ENCODE results near the gene ASPSCR1.

ASPSCR1 gene

GRCh38 chr17:82010575-82011525 lies 33.4 kb downstream of the ASPSCR1 start:
- no peak overlapping the region for H3K4me3 ChIP-seq

GRCh38 chr17:82011617-82012187 lies 34.3 kb downstream of the ASPSCR1 start:
- H3K9ac ChIP-seq: peak overlapping the region; percentile 57
- H3K36me3 ChIP-seq: no peaks in the 10 kb centered on the region; the same call in 1 of the 2 replicates
- H4K20me1 ChIP-seq: peaks cover 58% of the 10 kb centered on the region
- H3K4me1 ChIP-seq: peaks cover 71% of the 10 kb centered on the region
- peak overlapping the region; percentile 85 for H3K4me2 ChIP-seq
- no peaks in the 10 kb centered on the region for H3K9me3 ChIP-seq
- no peak overlapping the region for H3K27ac ChIP-seq
- no peak overlapping the region for H3K4me3 ChIP-seq
- no peak for TF ChIP-seq Cebpa-rat (IDR thresholded peaks at IDR 0.05)
- H3K27me3 ChIP-seq: peaks cover 44% of the 10 kb centered on the region

More at GRCh38 chr17:82010575-82011525, 33.4 kb downstream of the ASPSCR1 start:
- Histone ChIP-seq H3K4me1 (peaks cover 78% of the 10 kb centered on the region), H3K9me3 (no peaks in the 10 kb centered on the region), H4K20me1 (peaks cover 67% of the 10 kb centered on the region), H3K4me2 (peak overlapping the region; percentile 85), H3K9ac (no peak overlapping the region), H3K27me3 (peaks cover 47% of the 10 kb centered on the region), H3K27ac (no peak overlapping the region), H3K36me3 (no peaks in the 10 kb centered on the region; the same call in 1 of the 2 replicates)
- TF ChIP-seq Cebpa-rat (IDR thresholded peaks at IDR 0.05): no peak

- no peak for TF ChIP-seq Cebpa-rat (IDR thresholded peaks at IDR 0.05)
- H4K20me1 ChIP-seq: peaks cover 53% of the 10 kb centered on the region
Measured at GRCh38 chr17:82012261-82012639, 34.8 kb downstream of the ASPSCR1 start.

GRCh38 chr17:82012640-82013295 lies 35.3 kb downstream of the ASPSCR1 start:
- Histone ChIP-seq H3K27me3 (peaks cover 38% of the 10 kb centered on the region), H3K36me3 (peaks cover 6% of the 10 kb centered on the region; the same call in 1 of the 2 replicates), H3K4me2 (peak overlapping the region; percentile 85), H3K9me3 (no peaks in the 10 kb centered on the region), H4K20me1 (peaks cover 47% of the 10 kb centered on the region), H3K4me1 (peaks cover 60% of the 10 kb centered on the region), H3K4me3 (no peak overlapping the region), H3K9ac (peak overlapping the region; percentile 57), H3K27ac (peak overlapping the region; percentile 35; the same call in 1 of the 2 replicates)
- TF ChIP-seq Cebpa-rat (IDR thresholded peaks at IDR 0.05): no peak

More at GRCh38 chr17:82012261-82012639, 34.8 kb downstream of the ASPSCR1 start:
- Histone ChIP-seq H3K36me3 (peaks cover under 1% of the 10 kb centered on the region; the same call in 1 of the 2 replicates), H3K9ac (peak overlapping the region; percentile 57), H3K27me3 (peaks cover 38% of the 10 kb centered on the region), H3K9me3 (no peaks in the 10 kb centered on the region), H3K27ac (peak overlapping the region; percentile 35), H3K4me3 (no peak overlapping the region), H3K4me1 (peaks cover 66% of the 10 kb centered on the region), H3K4me2 (peak overlapping the region; percentile 85)

GRCh38 chr17:82013341-82013740 lies 35.9 kb downstream of the ASPSCR1 start:
- Histone ChIP-seq H3K9me3 (no peaks in the 10 kb centered on the region), H3K36me3 (peaks cover 12% of the 10 kb centered on the region), H3K4me3 (no peak overlapping the region), H3K27me3 (peaks cover 38% of the 10 kb centered on the region), H3K4me1 (peaks cover 55% of the 10 kb centered on the region), H3K4me2 (peak overlapping the region; percentile 85), H3K9ac (peak overlapping the region; percentile 57), H3K27ac (no peak overlapping the region), H4K20me1 (peaks cover 44% of the 10 kb centered on the region)
- TF ChIP-seq Cebpa-rat (IDR thresholded peaks at IDR 0.05): no peak

- Histone ChIP-seq H3K4me3 (no peak overlapping the region), H3K4me1 (peaks cover 53% of the 10 kb centered on the region), H3K9ac (peak overlapping the region; percentile 57; the same call in 1 of the 2 replicates), H3K4me2 (peak overlapping the region; percentile 85), H3K36me3 (peaks cover 17% of the 10 kb centered on the region), H4K20me1 (peaks cover 44% of the 10 kb centered on the region), H3K27ac (no peak overlapping the region), H3K9me3 (no peaks in the 10 kb centered on the region), H3K27me3 (peaks cover 38% of the 10 kb centered on the region)
- no peak for TF ChIP-seq Cebpa-rat (IDR thresholded peaks at IDR 0.05)
Measured at GRCh38 chr17:82013772-82014321, 36.4 kb downstream of the ASPSCR1 start.

GRCh38 chr17:82014432-82014831 lies 37.0 kb downstream of the ASPSCR1 start:
- Histone ChIP-seq H3K9ac (peak overlapping the region; percentile 56), H3K27ac (peak overlapping the region; percentile 49; the same call in 1 of the 2 replicates), H3K27me3 (peaks cover 38% of the 10 kb centered on the region), H3K9me3 (no peaks in the 10 kb centered on the region), H3K4me1 (peaks cover 53% of the 10 kb centered on the region), H3K4me2 (peak overlapping the region; percentile 85), H3K36me3 (peaks cover 23% of the 10 kb centered on the region), H3K4me3 (no peak overlapping the region), H4K20me1 (peaks cover 45% of the 10 kb centered on the region)
- TF ChIP-seq Cebpa-rat (IDR thresholded peaks at IDR 0.05): no peak

GRCh38 chr17:82014971-82015310 lies 37.5 kb downstream of the ASPSCR1 start:
- Histone ChIP-seq H3K27ac (peak overlapping the region; percentile 49; the same call in 1 of the 2 replicates), H4K20me1 (peaks cover 48% of the 10 kb centered on the region), H3K9me3 (no peaks in the 10 kb centered on the region), H3K4me1 (peaks cover 53% of the 10 kb centered on the region), H3K36me3 (peaks cover 24% of the 10 kb centered on the region), H3K4me2 (peak overlapping the region; percentile 85), H3K4me3 (no peak overlapping the region), H3K9ac (peak overlapping the region; percentile 56), H3K27me3 (peaks cover 38% of the 10 kb centered on the region)
- TF ChIP-seq Cebpa-rat (IDR thresholded peaks at IDR 0.05): no peak

- Histone ChIP-seq H3K27me3 (peaks cover 38% of the 10 kb centered on the region), H3K4me1 (peaks cover 57% of the 10 kb centered on the region), H4K20me1 (peaks cover 53% of the 10 kb centered on the region), H3K4me3 (no peak overlapping the region), H3K4me2 (peak overlapping the region; percentile 85), H3K9me3 (no peaks in the 10 kb centered on the region), H3K36me3 (peaks cover 24% of the 10 kb centered on the region), H3K9ac (peak overlapping the region; percentile 56), H3K27ac (no peak overlapping the region)
- no peak for TF ChIP-seq Cebpa-rat (IDR thresholded peaks at IDR 0.05)
Measured at GRCh38 chr17:82015311-82015971, 38.0 kb downstream of the ASPSCR1 start.
